Gastroesophageal sphincter (tissue), 3 donors: Measurements from ENCODE around the gene TP53AIP1.

Experiments
- CTCF ChIP-seq, 4 experiments: fragments of 200-600 bp in 2 of 4; fragments of 450-650 bp in 2 of 4; sonication (generic) in 1 of 4; IDR thresholded peaks; one replicate each; pipeline ENCODE4 v1.5.1; 2017 to 2019; ENCODE audit warnings: antibody characterized with exemption in 4 of 4, mild to moderate bottlenecking in 2 of 4, moderate library complexity in 2 of 4
- POLR2A ChIP-seq, 2 donors: fragments of 450-650 bp; IDR thresholded peaks; one replicate each; pipeline ENCODE4 v1.6.1; 2017; ENCODE audit warnings: antibody characterized with exemption in 2 of 2, mild to moderate bottlenecking in 2 of 2, moderate library complexity in 1 of 2
- POLR2AphosphoS5 ChIP-seq: sonication (generic); formaldehyde crosslinking; IDR thresholded peaks from one replicate; pipeline ENCODE4 v1.6.1; 2017; ENCODE audit warnings: antibody characterized with exemption

DNA sequence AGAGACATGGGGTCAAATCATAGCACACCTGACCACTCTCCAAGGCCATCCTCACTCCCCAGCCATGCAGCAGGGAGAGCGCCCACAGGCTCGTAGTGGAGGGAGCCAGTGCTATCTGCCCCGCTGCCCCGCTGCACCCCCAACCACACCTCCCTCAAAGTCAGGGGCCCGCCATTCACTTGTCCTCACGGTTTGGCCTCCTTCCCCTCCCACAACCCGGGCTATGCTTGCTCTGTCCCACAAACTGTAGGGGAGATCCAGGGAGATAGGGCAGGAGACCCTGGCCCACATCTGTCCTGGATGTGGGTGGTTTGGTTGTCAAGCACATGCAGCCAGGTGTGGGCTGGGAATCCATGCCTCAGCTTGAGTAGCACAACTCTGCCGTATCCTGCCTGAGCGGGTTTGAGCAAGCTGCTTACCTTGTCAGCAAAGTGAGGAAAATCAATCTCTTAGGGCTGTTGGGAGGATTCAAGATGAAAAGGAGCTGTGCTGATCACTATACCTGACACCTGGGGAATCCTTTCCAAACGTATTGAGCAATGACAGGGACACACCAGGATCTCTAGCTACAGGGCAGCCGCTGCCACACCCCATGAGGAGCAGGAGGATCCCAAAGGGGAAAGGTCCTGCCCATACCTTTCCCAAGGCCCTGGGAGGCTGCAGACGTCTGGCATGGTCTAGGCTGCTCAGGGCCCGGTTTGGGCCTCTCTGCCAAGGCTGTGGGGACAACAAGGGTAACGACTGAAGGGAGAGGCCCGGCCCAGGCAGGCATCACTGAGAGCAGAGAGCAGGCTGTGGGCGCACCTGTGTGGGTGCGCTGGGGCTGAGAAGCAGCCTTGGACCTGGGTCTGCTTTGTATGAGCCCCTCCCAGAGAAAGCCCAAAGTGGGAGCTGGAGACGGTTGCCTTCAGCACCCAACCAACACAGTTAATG lies 28.2 kb downstream of the TP53AIP1 start:
- no peak for TF ChIP-seq CTCF (IDR thresholded peaks at IDR 0.05)
- no peak for TF ChIP-seq POLR2AphosphoS5
- TF ChIP-seq POLR2A (IDR thresholded peaks at IDR 0.05) = no peak
